Nephron (organoid): ENCODE results near the gene RASSF6.
"Not testable (repeated sequence)": the region's sequence is repeated elsewhere in the genome, so short reads cannot be mapped to it uniquely, and the experiment has no call there.

ENCODE experiments used
- H3K27ac Mint-ChIP-seq, 3 experiments: 2 replicates each; pipeline ENCODE4 v1.8.0; 2020; ENCODE audit warnings: mixed read lengths in 3 of 3, mild to moderate bottlenecking in 2 of 3, moderate library complexity in 1 of 3
- H3K27me3 Mint-ChIP-seq: 2 replicates; pipeline ENCODE4 v1.8.0; 2021; ENCODE audit warnings: low read depth, mild to moderate bottlenecking, moderate library complexity, mixed read lengths
- H3K36me3 Mint-ChIP-seq: 2 replicates; pipeline ENCODE4 v1.8.0; 2020; ENCODE audit warnings: low read depth, mixed read lengths
- H3K4me1 Mint-ChIP-seq: 2 replicates; pipeline ENCODE4 v1.8.0; 2020; ENCODE audit warnings: mixed read lengths
- H3K4me3 Mint-ChIP-seq, 3 experiments: 2 replicates each; pipeline ENCODE4 v1.8.0; 2020; ENCODE audit warnings: mild to moderate bottlenecking in 3 of 3, mixed read lengths in 3 of 3, moderate library complexity in 2 of 3
- H3K9me3 Mint-ChIP-seq: 2 replicates; pipeline ENCODE4 v1.8.0; 2020; ENCODE audit warnings: mixed read lengths
- TF ChIP-seq, protein P1 (sequence below), 3 experiments: fragments of 200-600 bp; sonication (generic); IDR thresholded peaks; one replicate each; pipeline ENCODE4 v1.5.0; 2021; ENCODE audit warnings: antibody characterized with exemption in 3 of 3; ENCODE audit not compliant: unreplicated experiment in 3 of 3

Gene RASSF6

DNA sequence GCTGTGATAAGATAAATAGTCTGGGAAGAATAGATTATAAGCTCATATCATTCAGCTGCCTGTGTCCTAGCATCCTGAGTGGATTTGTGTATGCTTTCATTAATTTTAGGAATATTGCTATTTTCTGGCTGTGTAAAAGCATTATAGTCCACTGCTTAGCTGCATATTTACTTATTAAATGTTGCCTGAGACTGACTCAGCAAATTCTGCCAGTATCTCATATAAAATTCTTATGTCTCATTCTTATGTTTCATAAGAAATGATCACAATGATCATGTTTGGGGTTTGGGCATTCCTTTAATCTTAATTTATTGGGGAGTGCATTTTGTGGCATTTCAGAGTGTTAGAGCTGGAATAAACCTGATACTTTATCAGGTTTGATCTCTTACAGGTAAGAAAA is 34.9 kb downstream of the RASSF6 start:
- H3K27ac Mint-ChIP-seq, result no peak overlapping the region
- H3K9me3 Mint-ChIP-seq, result no peaks in the 10 kb centered on the region
- H3K4me3 Mint-ChIP-seq, result no peak overlapping the region
- TF ChIP-seq, protein P1, sequence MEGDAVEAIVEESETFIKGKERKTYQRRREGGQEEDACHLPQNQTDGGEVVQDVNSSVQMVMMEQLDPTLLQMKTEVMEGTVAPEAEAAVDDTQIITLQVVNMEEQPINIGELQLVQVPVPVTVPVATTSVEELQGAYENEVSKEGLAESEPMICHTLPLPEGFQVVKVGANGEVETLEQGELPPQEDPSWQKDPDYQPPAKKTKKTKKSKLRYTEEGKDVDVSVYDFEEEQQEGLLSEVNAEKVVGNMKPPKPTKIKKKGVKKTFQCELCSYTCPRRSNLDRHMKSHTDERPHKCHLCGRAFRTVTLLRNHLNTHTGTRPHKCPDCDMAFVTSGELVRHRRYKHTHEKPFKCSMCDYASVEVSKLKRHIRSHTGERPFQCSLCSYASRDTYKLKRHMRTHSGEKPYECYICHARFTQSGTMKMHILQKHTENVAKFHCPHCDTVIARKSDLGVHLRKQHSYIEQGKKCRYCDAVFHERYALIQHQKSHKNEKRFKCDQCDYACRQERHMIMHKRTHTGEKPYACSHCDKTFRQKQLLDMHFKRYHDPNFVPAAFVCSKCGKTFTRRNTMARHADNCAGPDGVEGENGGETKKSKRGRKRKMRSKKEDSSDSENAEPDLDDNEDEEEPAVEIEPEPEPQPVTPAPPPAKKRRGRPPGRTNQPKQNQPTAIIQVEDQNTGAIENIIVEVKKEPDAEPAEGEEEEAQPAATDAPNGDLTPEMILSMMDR (IDR thresholded peaks at IDR 0.05; ENCODE audit: unreplicated experiment in 3 of 3), result no peak
- no peaks in the 10 kb centered on the region for H3K36me3 Mint-ChIP-seq
- no peaks in the 10 kb centered on the region for H3K27me3 Mint-ChIP-seq
- H3K4me1 Mint-ChIP-seq, result peaks cover 10% of the 10 kb centered on the region

DNA sequence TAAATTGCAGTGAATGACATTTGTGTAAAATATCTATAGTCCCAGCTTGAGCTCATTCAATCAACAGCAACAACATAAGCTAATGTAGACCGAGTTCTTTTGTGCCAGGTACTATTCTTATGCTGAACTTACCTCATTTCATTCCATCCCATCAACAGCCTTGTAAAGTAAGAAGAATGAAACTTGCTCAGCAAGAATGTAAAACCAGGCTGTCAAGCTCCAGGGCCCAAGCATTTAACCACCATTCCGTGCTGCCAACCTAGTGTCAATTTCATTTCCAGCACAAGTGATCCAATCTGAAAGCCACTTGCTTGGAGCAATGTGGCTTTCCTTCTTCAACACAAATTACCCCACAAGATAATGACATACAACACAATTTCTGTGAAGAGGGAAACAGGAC is 36.6 kb downstream of the RASSF6 start:
- no peak overlapping the region for H3K27ac Mint-ChIP-seq
- TF ChIP-seq, protein P1 (IDR thresholded peaks at IDR 0.05; ENCODE audit: unreplicated experiment in 3 of 3), result no peak
- no peaks in the 10 kb centered on the region for H3K4me1 Mint-ChIP-seq
- no peaks in the 10 kb centered on the region for H3K9me3 Mint-ChIP-seq
- H3K4me3 Mint-ChIP-seq, result no peak overlapping the region
- H3K36me3 Mint-ChIP-seq, result no peaks in the 10 kb centered on the region
- no peaks in the 10 kb centered on the region for H3K27me3 Mint-ChIP-seq

DNA sequence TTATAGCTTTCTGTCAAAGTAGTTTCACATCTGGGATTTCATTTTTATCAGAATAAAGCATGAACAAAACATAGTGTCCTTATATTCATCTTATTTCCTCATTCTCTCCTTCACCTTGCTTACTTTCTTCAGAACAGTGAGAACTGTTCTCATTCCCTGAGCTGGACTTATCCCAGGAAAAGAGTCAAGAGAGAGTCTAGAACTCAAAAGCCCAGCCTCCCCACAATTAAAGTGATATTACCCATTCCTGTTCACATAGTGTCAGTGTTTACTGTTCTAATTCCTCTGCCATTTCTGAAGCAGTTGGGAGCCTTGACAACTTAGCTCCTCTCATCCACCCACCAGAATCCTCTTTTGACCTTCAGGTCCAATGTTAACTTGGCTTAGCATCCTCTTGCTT is 42.9 kb downstream of the RASSF6 start:
- H3K4me1 Mint-ChIP-seq, result no peaks in the 10 kb centered on the region
- TF ChIP-seq, protein P1 (IDR thresholded peaks at IDR 0.05; ENCODE audit: unreplicated experiment in 3 of 3), result no peak
- no peak overlapping the region for H3K27ac Mint-ChIP-seq
- no peak overlapping the region for H3K4me3 Mint-ChIP-seq
- no peaks in the 10 kb centered on the region for H3K36me3 Mint-ChIP-seq
- H3K9me3 Mint-ChIP-seq, result no peaks in the 10 kb centered on the region
- peaks cover 8% of the 10 kb centered on the region for H3K27me3 Mint-ChIP-seq

DNA sequence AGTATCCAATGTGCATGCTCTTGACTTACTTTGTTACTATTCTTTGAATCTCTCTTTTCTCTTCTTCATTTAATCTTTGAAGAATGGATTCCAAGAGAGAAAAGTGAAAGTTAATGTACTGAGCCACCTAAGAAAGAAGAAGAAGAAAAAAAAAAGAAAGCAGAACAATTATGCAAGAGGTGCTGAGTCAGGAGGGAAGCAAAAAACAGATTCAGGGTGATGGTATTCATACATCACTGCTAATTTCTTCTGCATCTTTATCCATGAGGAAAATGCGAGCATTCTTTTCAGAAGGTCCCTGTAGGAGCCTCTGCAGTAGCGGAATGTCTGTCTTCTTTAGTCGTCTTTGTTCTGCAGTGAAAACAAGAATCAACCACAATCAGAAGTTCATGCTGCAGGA is 43.9 kb downstream of the RASSF6 start:
- H3K27me3 Mint-ChIP-seq, result peaks cover 8% of the 10 kb centered on the region
- H3K4me3 Mint-ChIP-seq, result no peak overlapping the region
- TF ChIP-seq, protein P1 (IDR thresholded peaks at IDR 0.05; ENCODE audit: unreplicated experiment in 3 of 3), result no peak
- H3K36me3 Mint-ChIP-seq, result no peaks in the 10 kb centered on the region
- no peaks in the 10 kb centered on the region for H3K9me3 Mint-ChIP-seq
- H3K4me1 Mint-ChIP-seq, result no peaks in the 10 kb centered on the region
- H3K27ac Mint-ChIP-seq, result no peak overlapping the region

DNA sequence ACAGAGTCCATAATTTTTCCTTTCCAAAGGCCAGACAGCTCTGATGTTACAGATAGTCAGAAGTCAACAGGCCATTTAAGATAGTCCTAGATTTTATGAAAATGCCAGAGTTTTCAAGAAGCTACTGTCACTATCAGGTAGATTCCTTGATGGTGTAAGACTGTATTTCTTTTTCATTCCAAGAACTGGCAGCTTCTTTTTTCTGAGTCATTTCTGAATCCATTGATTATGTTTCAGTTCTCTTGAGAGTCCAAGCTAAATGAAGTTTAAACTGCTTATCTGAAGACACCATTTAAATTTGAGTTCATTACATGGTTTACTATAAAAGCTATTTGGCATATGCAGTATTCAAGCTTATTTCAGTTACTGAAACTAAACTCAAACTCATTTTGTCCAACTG is 44.6 kb downstream of the RASSF6 start:
- TF ChIP-seq, protein P1 (IDR thresholded peaks at IDR 0.05; ENCODE audit: unreplicated experiment in 3 of 3), result no peak
- Mint-ChIP-seq H3K36me3 (no peaks in the 10 kb centered on the region), H3K9me3 (no peaks in the 10 kb centered on the region), H3K4me1 (no peaks in the 10 kb centered on the region), H3K4me3 (no peak overlapping the region), H3K27me3 (peaks cover 8% of the 10 kb centered on the region), H3K27ac (no peak overlapping the region)

DNA sequence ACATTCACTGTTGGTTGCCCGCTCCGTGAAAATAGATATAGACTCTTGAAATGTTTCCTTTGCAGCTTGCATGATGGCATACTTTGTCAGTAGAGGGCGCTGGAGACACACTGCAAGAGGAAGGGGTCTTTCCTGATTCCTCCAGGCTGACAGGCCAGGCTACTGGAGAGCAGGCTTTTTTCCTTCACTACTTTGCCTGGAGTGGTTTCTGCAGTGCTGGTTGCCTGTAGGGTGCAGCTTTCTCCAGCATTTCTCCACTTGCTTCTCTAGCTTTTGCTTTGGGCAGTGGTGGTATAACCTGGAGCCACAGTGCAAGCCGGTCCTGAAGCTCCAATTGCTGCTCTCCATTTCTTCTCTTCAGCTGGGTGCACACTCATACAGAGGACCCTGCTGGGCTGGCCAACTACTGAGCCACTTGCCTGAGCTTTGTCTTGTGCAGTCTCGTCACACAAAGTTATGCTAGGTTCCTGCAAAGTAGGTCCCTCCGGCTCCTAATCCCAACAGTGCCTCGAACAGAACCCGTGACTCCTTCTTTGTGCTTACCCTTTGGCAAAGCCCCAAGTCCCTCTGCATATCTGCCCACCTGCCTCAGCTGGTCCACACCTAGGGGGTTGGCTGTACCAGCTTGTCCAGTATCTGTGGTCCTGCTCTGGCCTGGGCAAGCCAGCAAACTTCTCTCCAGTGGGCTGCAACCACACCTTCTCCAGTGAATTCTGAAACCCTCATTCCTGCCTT is 46.3 kb downstream of the RASSF6 start:
- Mint-ChIP-seq H3K4me3 (no peak overlapping the region), H3K27me3 (peaks cover 8% of the 10 kb centered on the region), H3K9me3 (no peaks in the 10 kb centered on the region)

DNA sequence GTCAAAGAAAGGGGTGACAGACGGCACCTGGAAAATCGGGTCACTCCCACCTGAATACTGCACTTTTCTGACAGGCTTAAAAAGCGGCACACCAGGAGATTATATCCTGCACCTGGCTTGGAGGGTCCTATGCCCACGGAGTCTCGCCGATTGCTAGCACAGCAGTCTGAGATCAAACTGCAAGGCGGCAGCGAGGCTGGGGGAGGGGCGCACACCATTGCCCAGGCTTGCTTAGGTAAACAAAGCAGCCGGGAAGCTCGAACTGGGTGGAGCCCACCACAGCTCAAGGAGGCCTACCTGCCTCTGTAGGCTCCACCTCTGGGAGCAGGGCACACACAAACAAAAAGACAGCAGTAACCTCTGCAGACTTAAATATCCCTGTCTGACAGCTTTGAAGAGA is 69.4 kb downstream of the RASSF6 start:
- H3K27me3 Mint-ChIP-seq, H3K4me3 Mint-ChIP-seq, H3K4me1 Mint-ChIP-seq, H3K9me3 Mint-ChIP-seq, H3K36me3 Mint-ChIP-seq, H3K27ac Mint-ChIP-seq: not testable (repeated sequence)

More for the DNA sequence above, 46.3 kb downstream of the RASSF6 start:
- TF ChIP-seq, protein P1 (IDR thresholded peaks at IDR 0.05; ENCODE audit: unreplicated experiment in 3 of 3), result peak; percentile 79 to 89 (median 86)
- H3K27ac Mint-ChIP-seq, result no peak overlapping the region
- no peaks in the 10 kb centered on the region for H3K36me3 Mint-ChIP-seq
- H3K4me1 Mint-ChIP-seq, result no peaks in the 10 kb centered on the region
